DND-41 (cell line): ENCODE data around the gene JAZF1.

Experiments used
- EZH2 ChIP-seq: IDR thresholded peaks from 3 replicates; pipeline ENCODE4 v1.6.1; 2012; ENCODE audit warnings: borderline replicate concordance, low read depth, mild to moderate bottlenecking, moderate library complexity, low read length, inconsistent platforms; ENCODE audit not compliant: severe bottlenecking
- TF ChIP-seq, protein P1 (sequence below): IDR thresholded peaks from 2 replicates; pipeline ENCODE4 v1.5.1; 2012; ENCODE audit warnings: borderline replicate concordance, low read length, moderate library complexity, mild to moderate bottlenecking; ENCODE audit not compliant: poor library complexity, severe bottlenecking; ENCODE audit errors: extremely low read depth

DNA sequence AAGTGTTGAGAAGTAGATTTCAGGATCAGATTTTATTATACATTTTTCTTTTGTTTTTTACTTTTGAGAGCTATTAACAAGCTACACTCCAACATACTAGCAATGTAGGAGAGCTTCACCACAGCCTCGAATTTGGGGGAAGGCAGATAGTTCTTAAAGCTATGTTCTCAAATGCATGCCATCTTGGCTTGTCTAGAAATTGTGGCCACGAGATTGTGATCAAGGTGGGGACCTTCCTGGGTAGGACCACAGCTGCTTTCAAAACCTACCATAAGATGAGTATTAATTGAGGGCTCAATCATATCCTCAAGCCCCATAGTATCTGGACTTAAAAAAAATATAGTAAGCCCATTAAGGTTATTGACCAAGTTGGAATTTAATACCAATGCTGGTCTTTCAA lies 27.9 kb upstream of the JAZF1 start:
- TF ChIP-seq, protein P1, sequence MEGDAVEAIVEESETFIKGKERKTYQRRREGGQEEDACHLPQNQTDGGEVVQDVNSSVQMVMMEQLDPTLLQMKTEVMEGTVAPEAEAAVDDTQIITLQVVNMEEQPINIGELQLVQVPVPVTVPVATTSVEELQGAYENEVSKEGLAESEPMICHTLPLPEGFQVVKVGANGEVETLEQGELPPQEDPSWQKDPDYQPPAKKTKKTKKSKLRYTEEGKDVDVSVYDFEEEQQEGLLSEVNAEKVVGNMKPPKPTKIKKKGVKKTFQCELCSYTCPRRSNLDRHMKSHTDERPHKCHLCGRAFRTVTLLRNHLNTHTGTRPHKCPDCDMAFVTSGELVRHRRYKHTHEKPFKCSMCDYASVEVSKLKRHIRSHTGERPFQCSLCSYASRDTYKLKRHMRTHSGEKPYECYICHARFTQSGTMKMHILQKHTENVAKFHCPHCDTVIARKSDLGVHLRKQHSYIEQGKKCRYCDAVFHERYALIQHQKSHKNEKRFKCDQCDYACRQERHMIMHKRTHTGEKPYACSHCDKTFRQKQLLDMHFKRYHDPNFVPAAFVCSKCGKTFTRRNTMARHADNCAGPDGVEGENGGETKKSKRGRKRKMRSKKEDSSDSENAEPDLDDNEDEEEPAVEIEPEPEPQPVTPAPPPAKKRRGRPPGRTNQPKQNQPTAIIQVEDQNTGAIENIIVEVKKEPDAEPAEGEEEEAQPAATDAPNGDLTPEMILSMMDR = no peak
- no peak for TF ChIP-seq EZH2
